ENCODE measurements around the gene FGFR3.

Gene FGFR3

DNA sequence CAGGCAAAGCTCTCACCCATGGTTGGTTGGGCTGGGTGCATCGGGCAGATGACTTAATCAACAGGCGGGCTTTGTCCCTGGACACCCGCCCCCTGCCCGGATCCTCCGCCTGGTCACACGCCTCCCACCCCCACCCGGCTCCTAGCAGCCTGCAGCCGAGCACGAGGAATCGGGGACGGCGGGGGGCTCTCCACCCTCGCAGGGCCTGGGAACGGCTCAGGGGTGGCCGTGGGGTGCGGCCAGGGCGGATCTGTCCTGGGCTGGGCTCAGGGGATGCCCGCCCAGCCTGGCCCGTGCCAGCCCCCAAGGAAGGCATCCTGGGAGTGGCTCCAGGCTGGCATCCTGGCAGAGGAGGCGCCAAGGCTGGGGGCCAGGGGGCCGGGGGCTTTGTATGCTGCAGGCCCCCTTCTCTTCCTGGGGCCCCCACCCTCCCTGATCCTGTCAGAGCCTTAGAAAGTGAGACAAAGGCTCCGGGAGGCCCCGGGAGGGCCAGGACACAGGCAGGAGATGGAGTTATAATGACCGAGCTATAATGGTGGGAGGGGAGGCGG, 32.5 kb upstream of the FGFR3 start:
- no peak for TF ChIP-seq PAX5 (IDR thresholded peaks at IDR 0.05; ENCODE audit: insufficient read depth, low read length, severe bottlenecking)
- TF ChIP-seq POU2F2 (IDR thresholded peaks at IDR 0.05; ENCODE audit: low read depth, low read length) = no peak
- TF ChIP-seq POLR2A (IDR thresholded peaks at IDR 0.05; ENCODE audit: low read depth, low read length) = no peak
- TF ChIP-seq POLR2AphosphoS5 (IDR thresholded peaks at IDR 0.05; ENCODE audit: low read depth, low read length) = no peak
- TF ChIP-seq SPI1 (IDR thresholded peaks at IDR 0.05; ENCODE audit: low read depth, low read length) = no peak
- TF ChIP-seq TAF1 (IDR thresholded peaks at IDR 0.05; ENCODE audit: low read depth, low read length) = no peak
- FAIRE-seq = no peak
- no peak for DNase-seq (ENCODE audit: insufficient read length, low spot score)

DNA sequence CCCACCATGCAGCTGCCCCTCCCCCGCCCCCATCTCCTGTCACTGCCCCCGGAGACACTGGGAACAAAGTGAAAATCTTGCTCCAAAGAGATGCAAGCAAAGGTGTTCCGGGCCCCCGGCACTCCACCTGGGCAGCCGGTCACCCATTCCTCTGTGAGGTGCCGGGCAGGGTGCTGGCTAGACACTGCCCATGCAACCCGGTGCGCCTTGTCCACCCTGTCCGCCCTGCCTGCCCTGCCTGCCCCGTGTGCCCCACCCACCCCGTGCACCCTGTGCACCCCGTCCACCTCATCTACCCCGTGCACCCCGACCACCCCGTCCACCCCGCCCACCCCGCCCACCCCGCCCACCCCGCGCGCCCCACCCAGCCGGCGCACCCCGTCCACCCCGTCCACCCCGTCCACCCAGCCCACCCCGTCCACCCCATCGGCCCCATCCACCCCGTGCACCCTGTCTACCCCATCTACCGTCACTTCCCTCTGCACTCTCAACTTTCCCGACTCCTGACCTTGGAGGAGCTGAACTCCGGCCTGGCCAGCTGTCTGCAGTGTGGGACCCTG, 31.9 kb upstream of the FGFR3 start:
- TF ChIP-seq PAX5 (IDR thresholded peaks at IDR 0.05; ENCODE audit: insufficient read depth, low read length, severe bottlenecking) (no peak), TAF1 (IDR thresholded peaks at IDR 0.05; ENCODE audit: low read depth, low read length) (no peak), POU2F2 (IDR thresholded peaks at IDR 0.05; ENCODE audit: low read depth, low read length) (no peak)

DNA sequence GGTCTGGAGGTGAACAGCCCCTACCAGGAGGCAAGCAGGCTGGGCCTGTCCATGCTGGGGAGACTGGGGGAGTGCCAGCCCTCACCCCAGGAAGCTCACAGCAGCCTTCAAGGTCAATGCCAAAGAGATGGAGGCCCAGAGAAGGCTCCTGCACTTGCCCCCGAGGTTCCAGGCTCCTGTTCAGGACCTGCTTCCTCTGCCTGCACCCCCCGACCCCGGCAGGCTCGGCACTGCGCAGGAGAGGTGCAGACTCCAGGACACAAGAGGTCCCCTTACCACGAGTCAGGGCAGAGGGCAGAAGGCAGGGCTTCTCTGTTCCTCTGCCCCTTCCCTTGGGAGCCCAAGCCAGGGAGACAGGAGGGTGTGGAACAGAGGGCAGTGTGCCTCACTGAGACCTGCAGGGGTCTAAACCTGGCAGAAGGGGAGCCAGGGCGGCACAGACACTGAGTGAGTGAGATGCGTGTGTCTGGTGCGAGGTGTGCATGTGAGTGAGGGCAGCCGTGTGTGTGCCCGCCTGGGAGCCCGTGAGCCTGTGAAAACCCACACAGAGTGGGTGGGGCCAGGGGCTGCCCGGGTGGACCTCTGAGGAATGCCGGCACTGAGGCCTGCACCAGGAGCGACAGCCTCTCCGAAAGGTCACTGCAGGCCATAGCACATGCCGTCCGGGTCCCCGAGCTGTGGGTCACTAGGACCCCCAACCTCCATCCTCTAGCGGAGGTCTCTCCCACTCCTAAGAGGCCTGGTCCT, 30.7 kb upstream of the FGFR3 start:
- DNase-seq (ENCODE audit: insufficient read length, low spot score) (no peak), FAIRE-seq (no peak)
- TF ChIP-seq TAF1 (IDR thresholded peaks at IDR 0.05; ENCODE audit: low read depth, low read length) = no peak
- no peak for TF ChIP-seq POU2F2 (IDR thresholded peaks at IDR 0.05; ENCODE audit: low read depth, low read length)
- TF ChIP-seq POLR2AphosphoS5 (IDR thresholded peaks at IDR 0.05; ENCODE audit: low read depth, low read length) = no peak
- no peak for TF ChIP-seq PAX5 (IDR thresholded peaks at IDR 0.05; ENCODE audit: insufficient read depth, low read length, severe bottlenecking)
- no peak for TF ChIP-seq SPI1 (IDR thresholded peaks at IDR 0.05; ENCODE audit: low read depth, low read length)
- TF ChIP-seq POLR2A (IDR thresholded peaks at IDR 0.05; ENCODE audit: low read depth, low read length) = no peak

More for the DNA sequence above, 31.9 kb upstream of the FGFR3 start:
- FAIRE-seq (no peak), DNase-seq (ENCODE audit: insufficient read length, low spot score) (no peak)

DNA sequence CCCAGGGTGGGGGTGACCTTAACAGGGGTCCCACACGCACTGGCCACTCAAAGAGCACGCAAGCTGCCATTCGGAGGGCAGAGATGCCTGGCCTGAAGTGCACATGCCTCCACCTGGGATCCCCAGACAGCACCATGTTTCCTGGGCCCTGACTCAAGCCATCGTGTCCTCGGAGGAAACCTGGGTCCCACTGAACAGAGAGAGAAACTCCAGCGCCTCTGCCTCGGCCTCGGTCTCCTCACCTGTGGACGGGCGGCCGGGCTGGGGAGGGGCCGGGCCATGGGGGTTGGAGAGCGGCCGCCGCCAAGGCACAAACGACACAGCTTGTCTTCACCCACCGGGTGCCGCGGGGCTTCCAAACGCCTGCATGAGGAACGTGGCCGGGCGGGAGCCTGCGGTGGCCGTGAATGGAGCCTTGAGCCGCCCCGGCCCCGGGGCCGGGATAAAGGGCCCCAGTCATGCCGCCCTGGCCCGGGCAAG, 30.0 kb upstream of the FGFR3 start:
- no peak for FAIRE-seq
- no peak for DNase-seq (ENCODE audit: insufficient read length, low spot score)
- TF ChIP-seq POLR2AphosphoS5 (IDR thresholded peaks at IDR 0.05; ENCODE audit: low read depth, low read length) (no peak), PAX5 (IDR thresholded peaks at IDR 0.05; ENCODE audit: insufficient read depth, low read length, severe bottlenecking) (no peak), TAF1 (IDR thresholded peaks at IDR 0.05; ENCODE audit: low read depth, low read length) (no peak), POU2F2 (IDR thresholded peaks at IDR 0.05; ENCODE audit: low read depth, low read length) (no peak), POLR2A (IDR thresholded peaks at IDR 0.05; ENCODE audit: low read depth, low read length) (no peak), SPI1 (IDR thresholded peaks at IDR 0.05; ENCODE audit: low read depth, low read length) (no peak)

DNA sequence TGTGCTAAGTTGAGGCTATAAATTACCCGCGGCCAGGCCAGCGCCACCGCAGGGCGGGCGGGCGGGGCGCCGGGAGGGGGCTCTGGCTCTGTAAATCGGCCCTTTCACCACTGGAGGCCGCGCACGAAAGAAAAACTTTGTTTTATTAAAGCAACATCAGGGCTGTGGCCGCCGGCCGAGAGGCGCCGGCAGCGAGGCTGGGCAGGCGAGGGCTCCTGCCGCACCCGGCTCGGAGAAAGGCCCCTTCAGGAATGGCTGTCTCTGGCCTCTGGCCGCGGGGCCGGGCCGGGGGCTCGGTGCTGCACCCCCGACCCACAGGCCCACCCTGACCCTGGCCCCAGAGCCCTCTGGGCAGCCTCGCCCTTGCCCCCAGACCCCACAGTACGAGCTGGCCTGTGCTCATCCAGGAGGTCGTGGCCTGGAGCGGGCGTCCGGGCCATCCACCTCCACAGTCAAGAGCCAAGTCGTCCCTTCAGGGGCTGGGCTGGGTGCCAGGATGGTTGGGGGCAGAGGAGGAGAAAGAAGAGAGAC, 29.5 kb upstream of the FGFR3 start:
- FAIRE-seq = no peak
- TF ChIP-seq POLR2AphosphoS5 (IDR thresholded peaks at IDR 0.05; ENCODE audit: low read depth, low read length) = no peak
- no peak for TF ChIP-seq PAX5 (IDR thresholded peaks at IDR 0.05; ENCODE audit: insufficient read depth, low read length, severe bottlenecking)
- no peak for TF ChIP-seq TAF1 (IDR thresholded peaks at IDR 0.05; ENCODE audit: low read depth, low read length)
- no peak for TF ChIP-seq SPI1 (IDR thresholded peaks at IDR 0.05; ENCODE audit: low read depth, low read length)
- no peak for TF ChIP-seq POLR2A (IDR thresholded peaks at IDR 0.05; ENCODE audit: low read depth, low read length)
- no peak for TF ChIP-seq POU2F2 (IDR thresholded peaks at IDR 0.05; ENCODE audit: low read depth, low read length)
- peak; percentile 68 for DNase-seq (ENCODE audit: insufficient read length, low spot score)

DNA sequence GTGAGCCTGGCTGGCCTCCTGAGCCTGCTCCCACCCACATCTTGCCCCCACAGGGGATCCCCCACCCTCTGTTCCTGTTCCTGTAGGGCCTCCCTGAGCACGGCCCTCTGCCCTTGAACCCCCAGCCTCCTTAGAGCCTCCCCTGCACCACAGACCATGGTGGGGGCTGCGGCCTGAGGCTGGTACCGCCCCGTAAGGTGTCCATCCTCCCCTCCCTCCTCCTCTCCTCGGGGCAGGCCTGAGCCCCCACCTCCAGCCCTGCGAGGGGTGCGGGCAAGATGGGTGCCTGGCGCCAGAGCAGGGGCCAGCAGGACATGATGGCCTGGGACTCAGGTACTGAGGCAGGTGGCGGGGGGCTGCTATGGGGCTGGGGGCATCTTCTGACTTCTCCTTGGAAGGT, 28.4 kb upstream of the FGFR3 start:
- FAIRE-seq (no peak), DNase-seq (ENCODE audit: insufficient read length, low spot score) (no peak)
- TF ChIP-seq POU2F2 (IDR thresholded peaks at IDR 0.05; ENCODE audit: low read depth, low read length) = no peak
- no peak for TF ChIP-seq TAF1 (IDR thresholded peaks at IDR 0.05; ENCODE audit: low read depth, low read length)
- no peak for TF ChIP-seq PAX5 (IDR thresholded peaks at IDR 0.05; ENCODE audit: insufficient read depth, low read length, severe bottlenecking)
- TF ChIP-seq SPI1 (IDR thresholded peaks at IDR 0.05; ENCODE audit: low read depth, low read length) = no peak
- no peak for TF ChIP-seq POLR2AphosphoS5 (IDR thresholded peaks at IDR 0.05; ENCODE audit: low read depth, low read length)
- no peak for TF ChIP-seq POLR2A (IDR thresholded peaks at IDR 0.05; ENCODE audit: low read depth, low read length)

DNA sequence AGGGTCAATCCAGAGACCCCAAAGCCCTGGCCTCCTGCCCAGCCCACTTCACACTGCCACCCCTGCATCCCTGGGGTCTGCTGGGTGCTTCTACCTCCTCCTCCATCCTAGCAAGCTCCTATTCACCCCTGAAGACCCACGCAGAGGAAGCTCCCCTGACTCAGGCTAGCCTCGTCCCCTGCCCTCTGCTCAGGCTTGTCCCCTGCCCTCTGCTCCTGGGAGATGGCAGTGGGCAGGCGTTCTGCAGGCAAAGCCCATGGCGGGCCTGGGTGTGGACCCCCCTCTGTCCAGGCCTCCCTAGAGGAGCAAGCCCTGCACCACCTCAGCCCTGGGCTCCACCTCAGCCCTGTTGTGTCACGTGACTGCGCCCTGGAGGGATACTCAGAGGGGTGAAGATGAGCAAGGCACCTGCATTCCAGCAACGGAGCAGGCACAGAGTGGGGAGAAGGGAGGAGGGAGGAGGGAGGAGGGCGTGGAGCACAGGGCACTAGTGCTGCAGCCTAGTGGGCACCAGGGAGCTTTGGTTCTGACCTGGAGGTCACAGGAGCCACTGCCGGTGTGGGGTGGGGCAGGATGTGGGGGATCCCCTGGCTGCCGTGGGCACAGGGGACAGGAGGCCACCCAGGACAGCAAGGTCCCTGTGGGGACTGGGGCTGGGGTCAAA, 27.6 kb upstream of the FGFR3 start:
- no peak for FAIRE-seq
- TF ChIP-seq TAF1 (IDR thresholded peaks at IDR 0.05; ENCODE audit: low read depth, low read length) (no peak), POU2F2 (IDR thresholded peaks at IDR 0.05; ENCODE audit: low read depth, low read length) (no peak), POLR2AphosphoS5 (IDR thresholded peaks at IDR 0.05; ENCODE audit: low read depth, low read length) (no peak), PAX5 (IDR thresholded peaks at IDR 0.05; ENCODE audit: insufficient read depth, low read length, severe bottlenecking) (no peak), SPI1 (IDR thresholded peaks at IDR 0.05; ENCODE audit: low read depth, low read length) (no peak), POLR2A (IDR thresholded peaks at IDR 0.05; ENCODE audit: low read depth, low read length) (no peak)

DNA sequence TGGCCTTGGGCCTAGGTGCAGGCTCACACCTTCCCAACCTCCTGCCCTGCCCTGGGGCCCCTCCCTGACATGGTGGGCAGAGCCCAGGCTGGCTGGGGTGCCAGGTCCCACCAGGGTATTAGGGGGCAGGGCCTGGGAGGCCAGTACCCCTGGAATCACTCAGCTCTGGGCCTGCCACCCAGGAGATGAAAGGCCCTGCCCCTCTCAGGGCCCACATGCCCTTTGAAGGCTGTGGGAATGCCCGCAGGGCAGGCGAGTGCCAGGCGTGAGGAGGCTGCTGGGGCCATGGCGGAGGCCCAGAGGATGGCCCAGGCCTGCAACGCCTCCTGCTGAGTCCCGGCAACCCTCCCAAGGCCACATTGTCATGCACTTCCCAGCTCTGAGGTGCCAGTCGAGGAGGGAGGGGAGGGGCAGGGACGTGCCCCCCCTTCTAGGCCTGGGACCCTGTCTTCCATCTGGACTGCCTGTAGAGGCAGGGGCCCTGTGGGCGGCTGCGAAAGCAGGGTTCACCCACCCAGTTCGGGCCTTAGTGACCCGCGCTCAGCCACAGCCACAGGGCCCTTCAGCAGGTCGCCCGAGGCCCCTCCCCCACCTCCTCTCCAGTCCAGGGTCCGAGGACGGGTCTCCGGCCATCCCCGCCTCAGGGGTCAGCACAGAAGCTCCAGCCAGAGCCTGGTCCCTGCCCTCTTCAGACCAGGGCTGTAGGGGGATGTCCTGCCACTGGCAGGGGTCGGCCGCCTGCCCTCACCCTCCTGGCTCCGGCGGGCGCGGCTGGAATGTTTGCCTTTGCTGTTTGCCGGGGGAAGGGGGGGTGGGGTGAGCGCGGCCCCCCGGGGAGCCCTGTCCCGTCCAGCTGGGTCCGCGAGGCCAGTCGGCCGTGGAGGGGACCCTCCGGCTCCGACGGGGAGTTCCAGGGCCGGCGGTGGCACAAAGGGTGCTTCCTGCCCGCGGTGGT, 26.7 kb upstream of the FGFR3 start:
- FAIRE-seq (no peak), DNase-seq (ENCODE audit: insufficient read length, low spot score) (no peak)
- TF ChIP-seq POU2F2 (IDR thresholded peaks at IDR 0.05; ENCODE audit: low read depth, low read length) = no peak
- TF ChIP-seq PAX5 (IDR thresholded peaks at IDR 0.05; ENCODE audit: insufficient read depth, low read length, severe bottlenecking) = no peak
- no peak for TF ChIP-seq SPI1 (IDR thresholded peaks at IDR 0.05; ENCODE audit: low read depth, low read length)
- TF ChIP-seq POLR2AphosphoS5 (IDR thresholded peaks at IDR 0.05; ENCODE audit: low read depth, low read length) = no peak
- TF ChIP-seq TAF1 (IDR thresholded peaks at IDR 0.05; ENCODE audit: low read depth, low read length) = no peak
- TF ChIP-seq POLR2A (IDR thresholded peaks at IDR 0.05; ENCODE audit: low read depth, low read length) = no peak

More for the DNA sequence above, 27.6 kb upstream of the FGFR3 start:
- no peak for DNase-seq (ENCODE audit: insufficient read length, low spot score)
